HG02970 (cell line): ENCODE measurements around the gene FBXL13.

ENCODE experiments used
- ATAC-seq: cut with Tn5 transposase; IDR thresholded peaks from one replicate; pipeline ENCODE4 v1.9.1; 2021; ENCODE audit warnings: mild to moderate bottlenecking, moderate library complexity, moderate number of reproducible peaks; ENCODE audit not compliant: unreplicated experiment, low FRiP score

Gene FBXL13

GRCh38 chr7:102944241-102944640, 130.4 kb downstream of the FBXL13 start:
- ATAC-seq, result no peak

- no peak for ATAC-seq
Observed at GRCh38 chr7:102943423-102944169, 131.0 kb downstream of the FBXL13 start.

GRCh38 chr7:102942868-102943267, 131.7 kb downstream of the FBXL13 start:
- ATAC-seq, result no peak

GRCh38 chr7:102942181-102942866, 132.3 kb downstream of the FBXL13 start:
- ATAC-seq, result no peak

GRCh38 chr7:102938679-102939078, 135.9 kb downstream of the FBXL13 start:
- ATAC-seq, result no peak

- ATAC-seq, result no peak
Observed at GRCh38 chr7:102935450-102936115, 139.0 kb downstream of the FBXL13 start.

GRCh38 chr7:102934701-102935100, 139.9 kb downstream of the FBXL13 start:
- ATAC-seq, result no peak

GRCh38 chr7:102934239-102934638, 140.4 kb downstream of the FBXL13 start:
- ATAC-seq, result no peak

- ATAC-seq, result no peak
Observed at GRCh38 chr7:102933763-102934162, 140.8 kb downstream of the FBXL13 start.

- no peak for ATAC-seq
Observed at GRCh38 chr7:102931757-102932156, 142.8 kb downstream of the FBXL13 start.

- no peak for ATAC-seq
Observed at GRCh38 chr7:102927312-102927933, 147.2 kb downstream of the FBXL13 start.

GRCh38 chr7:102926783-102927140, 147.8 kb downstream of the FBXL13 start:
- no peak for ATAC-seq

GRCh38 chr7:102925976-102926782, 148.4 kb downstream of the FBXL13 start:
- no peak for ATAC-seq

- ATAC-seq, result no peak
Observed at GRCh38 chr7:102918845-102919244, 155.8 kb downstream of the FBXL13 start.

- no peak for ATAC-seq
Observed at GRCh38 chr7:102917436-102918353, 156.9 kb downstream of the FBXL13 start.

GRCh38 chr7:102916881-102917280, 157.7 kb downstream of the FBXL13 start:
- ATAC-seq, result no peak

- ATAC-seq, result no peak
Observed at GRCh38 chr7:102916426-102916825, 158.2 kb downstream of the FBXL13 start.

- no peak for ATAC-seq
Observed at GRCh38 chr7:102914585-102914984, 160.0 kb downstream of the FBXL13 start.

- no peak for ATAC-seq
Observed at GRCh38 chr7:102913826-102914225, 160.8 kb downstream of the FBXL13 start.
